GM18867 (cell line): ENCODE data around the gene WDR88.
"Not testable (repeated sequence)": the region's sequence is repeated elsewhere in the genome, so short reads cannot be mapped to it uniquely, and the experiment has no call there.

ENCODE experiments used
- ATAC-seq: cut with Tn5 transposase; IDR thresholded peaks from one replicate; pipeline ENCODE4 v1.9.1; 2021; ENCODE audit warnings: mild to moderate bottlenecking, moderate library complexity; ENCODE audit not compliant: unreplicated experiment

Gene WDR88

GRCh38 chr19:33208904-33209849, 77.3 kb downstream of the WDR88 start:
- no peak for ATAC-seq

GRCh38 chr19:33209850-33210230, 77.9 kb downstream of the WDR88 start:
- not testable (repeated sequence) for ATAC-seq

GRCh38 chr19:33210266-33210940, 78.5 kb downstream of the WDR88 start:
- no peak for ATAC-seq

- ATAC-seq, result no peak
These were observed 80.0 kb downstream of the WDR88 start for GRCh38 chr19:33211794-33212435.

GRCh38 chr19:33212436-33213172, 80.7 kb downstream of the WDR88 start:
- ATAC-seq, result no peak

- ATAC-seq, result no peak
These were observed 82.7 kb downstream of the WDR88 start for GRCh38 chr19:33214596-33214995.

GRCh38 chr19:33215438-33216197, 83.7 kb downstream of the WDR88 start:
- ATAC-seq, result no peak

GRCh38 chr19:33216198-33216830, 84.4 kb downstream of the WDR88 start:
- ATAC-seq, result no peak

- no peak for ATAC-seq
These were observed 86.0 kb downstream of the WDR88 start for GRCh38 chr19:33217881-33218280.

- no peak for ATAC-seq
These were observed 87.4 kb downstream of the WDR88 start for GRCh38 chr19:33219261-33219815.

- ATAC-seq, result no peak
These were observed 88.2 kb downstream of the WDR88 start for GRCh38 chr19:33220115-33220514.

GRCh38 chr19:33220735-33221134, 88.8 kb downstream of the WDR88 start:
- ATAC-seq, result no peak

GRCh38 chr19:33221638-33222037, 89.7 kb downstream of the WDR88 start:
- no peak for ATAC-seq

- not testable (repeated sequence) for ATAC-seq
These were observed 90.3 kb downstream of the WDR88 start for GRCh38 chr19:33222255-33222654.

- no peak for ATAC-seq
These were observed 93.0 kb downstream of the WDR88 start for GRCh38 chr19:33224694-33225457.
